GM12878 (cell line): ENCODE data around the gene DDX56. TPM values are rescaled to one million over a fixed set of nuclear protein-coding genes. Genes with fewer than 3 reads are reported as not detected.

ENCODE experiments used
- ATAC-seq: fragments of 200-7000 bp; cut with Tn5 transposase; 3 replicates; pipeline ENCODE4 v1.9.1; 2020; ENCODE audit warnings: mild to moderate bottlenecking, moderate library complexity
- BruUV-seq: library from RNA; stranded (reverse); fragments of 400-500 nt; replicated peaks from 2 replicates; lab custom pipeline; 2021; lab: Mats Ljungman, UMichigan
- CTCF ChIA-PET: fragments of 300-600 bp; sonication (Branson Sonifier 250); formaldehyde crosslinking; extraction: SDS; loops from one replicate; lab custom pipeline; 2021; ENCODE audit warnings: inconsistent platforms; lab: Yijun Ruan, JAX
- POLR2A ChIA-PET: fragments of 350-600 bp; formaldehyde crosslinking; extraction: SDS; loops from one replicate; lab custom pipeline; 2021; ENCODE audit warnings: inconsistent platforms; lab: Charles Lee
- RAD21 ChIA-PET: fragments of 300-600 bp; sonication (Branson Sonifier 250); formaldehyde crosslinking; loops from one replicate; lab custom pipeline; 2023; ENCODE audit warnings: antibody characterized with exemption; ENCODE audit not compliant: unreplicated experiment; lab: Charles Lee
- SMC1A ChIA-PET: fragments of 300-600 bp; sonication (Branson Sonifier 250); formaldehyde crosslinking; loops from one replicate; lab custom pipeline; 2023; ENCODE audit not compliant: unreplicated experiment, uncharacterized antibody; lab: Charles Lee
- DNase-seq: peaks from one replicate; pipeline ENCODE4 v3.0.0-alpha.2; 2011; ENCODE audit warnings: low read depth, low spot score
- FAIRE-seq: peaks from 3 replicates; lab custom pipeline; 2011; peaks lifted over from hg19 to GRCh38; lab: Jason Lieb, UNC
- H2AFZ ChIP-seq: 2 replicates; pipeline ENCODE4 v1.6.0; 2011; ENCODE audit warnings: low read depth, low read length, control low read depth; ENCODE audit not compliant: control insufficient read depth
- H3K27ac ChIP-seq: 2 replicates; pipeline ENCODE4 v1.5.1; 2011; ENCODE audit warnings: control low read depth; ENCODE audit not compliant: control insufficient read depth, insufficient read depth
- H3K27me3 ChIP-seq, 2 experiments: replicated peaks in 1 of 2; 2 replicates each; pipeline versions ENCODE4 v1.6.0 to v1.6.1; 2011; ENCODE audit warnings: low read length in 1 of 2; ENCODE audit not compliant: control insufficient read depth in 2 of 2, insufficient read depth in 2 of 2
- H3K36me3 ChIP-seq, 2 experiments: 2 replicates each; pipeline ENCODE4 v1.5.1; 2011; ENCODE audit warnings: low read length in 1 of 2; ENCODE audit not compliant: control insufficient read depth in 2 of 2, insufficient read depth in 2 of 2
- H3K4me1 ChIP-seq: 2 replicates; pipeline ENCODE4 v1.6.1; 2011; ENCODE audit warnings: mild to moderate bottlenecking, low read length, moderate library complexity, mixed read lengths; ENCODE audit not compliant: control insufficient read depth, insufficient read depth
- H3K4me2 ChIP-seq: 2 replicates; pipeline ENCODE4 v1.6.0; 2011; ENCODE audit warnings: control low read depth; ENCODE audit not compliant: control insufficient read depth, insufficient read depth
- H3K4me3 ChIP-seq: fragments of 200-600 bp; sonication (generic); 2 replicates; pipeline ENCODE4 v1.5.1; 2016
- H3K79me2 ChIP-seq: 2 replicates; pipeline ENCODE4 v1.6.0; 2011; ENCODE audit warnings: low read length; ENCODE audit not compliant: control insufficient read depth, insufficient read depth
- H3K9ac ChIP-seq: 2 replicates; pipeline ENCODE4 v1.8.0; 2011; ENCODE audit warnings: low read length, control low read depth, mixed read lengths; ENCODE audit not compliant: control insufficient read depth, insufficient read depth
- H3K9me3 ChIP-seq: replicated peaks from 3 replicates; pipeline ENCODE4 v1.5.1; 2011; ENCODE audit warnings: mild to moderate bottlenecking, low read length; ENCODE audit not compliant: control insufficient read depth, insufficient read depth
- H4K20me1 ChIP-seq: 2 replicates; pipeline ENCODE4 v1.6.0; 2011; ENCODE audit not compliant: control insufficient read depth, insufficient read depth
- BHLHE40 ChIP-seq, 2 experiments: fragments of 450-650 bp in 1 of 2; IDR thresholded peaks; 2 replicates each; pipeline ENCODE4 v1.6.1; 2011 to 2017; ENCODE audit warnings: low read depth in 2 of 2, borderline replicate concordance in 1 of 2, improper control_type of control experiment in 1 of 2, low read length in 1 of 2, mild to moderate bottlenecking in 1 of 2
- GATAD2B ChIP-seq: fragments of 450-650 bp; conservative IDR thresholded peaks from 2 replicates; pipeline ENCODE4 v1.6.1; 2017; ENCODE audit warnings: low read depth, mild to moderate bottlenecking, moderate library complexity
- JUND ChIP-seq: IDR thresholded peaks from 2 replicates; pipeline ENCODE4 v1.6.1; 2012; ENCODE audit warnings: low read depth, mild to moderate bottlenecking, low read length, improper control_type of control experiment, moderate library complexity
- KDM1A ChIP-seq: fragments of 200-600 bp; sonication (generic); IDR thresholded peaks from 2 replicates; pipeline ENCODE4 v1.6.1; 2016; ENCODE audit warnings: borderline replicate concordance
- MAX ChIP-seq: IDR thresholded peaks from 2 replicates; pipeline ENCODE4 v1.6.1; 2012; ENCODE audit warnings: low read depth, low read length, improper control_type of control experiment
- MTA2 ChIP-seq: fragments of 450-650 bp; IDR thresholded peaks from 2 replicates; pipeline ENCODE4 v1.6.1; 2016; ENCODE audit warnings: low read depth, mild to moderate bottlenecking, moderate library complexity
- NR2C2 ChIP-seq: IDR thresholded peaks from 2 replicates; pipeline ENCODE4 v1.6.1; 2011; ENCODE audit warnings: borderline replicate concordance, low read depth; ENCODE audit not compliant: control insufficient read depth, insufficient read length
- SMAD1 ChIP-seq: fragments of 450-650 bp; IDR thresholded peaks from 2 replicates; pipeline ENCODE4 v1.6.1; 2018; ENCODE audit warnings: mild to moderate bottlenecking, low read depth; ENCODE audit not compliant: partially characterized antibody
- WGBS: methylation state at CpG from one replicate; pipeline ENCODE4 v1.1.6; 2016; ENCODE audit warnings: low lambda C conversion rate; ENCODE audit not compliant: insufficient replicate concordance, insufficient coverage; ENCODE audit errors: missing lambda C conversion rate; 5-methylcytosine and 5-hydroxymethylcytosine counted together
- in situ Hi-C: fragments of 300-500 bp; cut with MboI; formaldehyde crosslinking; loops from 9 replicates; pipeline ENCODE4 v1.14.3; 2018; ENCODE audit warnings: mixed read lengths
- intact Hi-C: fragments of 100-400 bp; cut with micrococcal nuclease; formaldehyde crosslinking; loops from one replicate; pipeline ENCODE4 v1.14.2; 2022; ENCODE audit not compliant: unreplicated experiment
- polyA plus RNA-seq, 11 experiments: library from polyadenylated mRNA; depleted of rRNA in 4 of 11; unstranded in 6 of 11; stranded (reverse) in 5 of 11; fragments of >200 nt; fragmentation: Nextera tagmentation in 4 of 11; fragmentation: Illumina TruSeq in 1 of 11; extraction: Ambion mirVana in 4 of 11; extraction: Trizol in 1 of 11; gene quantifications; 1 replicate in 1 of 11; 2 replicates in 10 of 11; pipeline versions ENCODE4 v1.2.1 to v1.2.3, GENCODE V29; 2011 to 2016; ENCODE audit warnings: inconsistent platforms in 2 of 11, missing spikeins in 2 of 11, low read depth in 1 of 11
- total RNA-seq, 4 experiments: library from RNA; depleted of rRNA in 3 of 4; stranded (reverse); fragments of >200 nt in 3 of 4; fragmentation: Illumina TruSeq in 1 of 4; extraction: Trizol in 1 of 4; gene quantifications; 2 replicates each; pipeline versions ENCODE4 v1.2.1 to v1.2.3, GENCODE V29; 2013 to 2021
- TF ChIP-seq, protein P1 (sequence below): fragments of 450-650 bp; IDR thresholded peaks from 2 replicates; pipeline ENCODE4 v1.6.1; 2016; ENCODE audit warnings: mild to moderate bottlenecking, moderate library complexity, borderline replicate concordance

The DDX56 gene
- total and polyA plus RNA-seq, 10 of the 15 experiments (the other 5 are each of a cell fraction or from before 2014, with no cell fraction given), result 19.8 to 136 (median 81.3) TPM

- TF ChIP-seq, protein P1, sequence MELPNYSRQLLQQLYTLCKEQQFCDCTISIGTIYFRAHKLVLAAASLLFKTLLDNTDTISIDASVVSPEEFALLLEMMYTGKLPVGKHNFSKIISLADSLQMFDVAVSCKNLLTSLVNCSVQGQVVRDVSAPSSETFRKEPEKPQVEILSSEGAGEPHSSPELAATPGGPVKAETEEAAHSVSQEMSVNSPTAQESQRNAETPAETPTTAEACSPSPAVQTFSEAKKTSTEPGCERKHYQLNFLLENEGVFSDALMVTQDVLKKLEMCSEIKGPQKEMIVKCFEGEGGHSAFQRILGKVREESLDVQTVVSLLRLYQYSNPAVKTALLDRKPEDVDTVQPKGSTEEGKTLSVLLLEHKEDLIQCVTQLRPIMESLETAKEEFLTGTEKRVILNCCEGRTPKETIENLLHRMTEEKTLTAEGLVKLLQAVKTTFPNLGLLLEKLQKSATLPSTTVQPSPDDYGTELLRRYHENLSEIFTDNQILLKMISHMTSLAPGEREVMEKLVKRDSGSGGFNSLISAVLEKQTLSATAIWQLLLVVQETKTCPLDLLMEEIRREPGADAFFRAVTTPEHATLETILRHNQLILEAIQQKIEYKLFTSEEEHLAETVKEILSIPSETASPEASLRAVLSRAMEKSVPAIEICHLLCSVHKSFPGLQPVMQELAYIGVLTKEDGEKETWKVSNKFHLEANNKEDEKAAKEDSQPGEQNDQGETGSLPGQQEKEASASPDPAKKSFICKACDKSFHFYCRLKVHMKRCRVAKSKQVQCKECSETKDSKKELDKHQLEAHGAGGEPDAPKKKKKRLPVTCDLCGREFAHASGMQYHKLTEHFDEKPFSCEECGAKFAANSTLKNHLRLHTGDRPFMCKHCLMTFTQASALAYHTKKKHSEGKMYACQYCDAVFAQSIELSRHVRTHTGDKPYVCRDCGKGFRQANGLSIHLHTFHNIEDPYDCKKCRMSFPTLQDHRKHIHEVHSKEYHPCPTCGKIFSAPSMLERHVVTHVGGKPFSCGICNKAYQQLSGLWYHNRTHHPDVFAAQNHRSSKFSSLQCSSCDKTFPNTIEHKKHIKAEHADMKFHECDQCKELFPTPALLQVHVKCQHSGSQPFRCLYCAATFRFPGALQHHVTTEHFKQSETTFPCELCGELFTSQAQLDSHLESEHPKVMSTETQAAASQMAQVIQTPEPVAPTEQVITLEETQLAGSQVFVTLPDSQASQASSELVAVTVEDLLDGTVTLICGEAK, result no peak
Observed at GRCh38 chr7:44565097-44565794, 8.5 kb downstream of the DDX56 start (continued).

GRCh38 chr7:44564606-44565005 is 9.1 kb downstream of the DDX56 start:
- Histone ChIP-seq H3K4me2 (no peak overlapping the region), H3K36me3 (peaks cover 28 to 43% of the 10 kb centered on the region in 2 experiments), H3K4me3 (no peak overlapping the region), H3K27me3 (no peaks in the 10 kb centered on the region), H4K20me1 (peaks cover 2% of the 10 kb centered on the region; the same call in 1 of the 2 replicates), H3K4me1 (no peaks in the 10 kb centered on the region), H3K79me2 (no peaks in the 10 kb centered on the region), H3K9ac (no peak overlapping the region), H3K9me3 (no peaks in the 10 kb centered on the region), H2AFZ (no peak overlapping the region), H3K27ac (no peak overlapping the region)
- no TSS peak for BruUV-seq
- FAIRE-seq, result no peak
- ChIA-PET RAD21 (interaction anchor here (1.1 to 2.8 kb wide), 9 partner anchors 9 to 544 kb away, joined by 3 to 30 read pairs (median 4); partner anchors contain the start of gene DDX56), CTCF (interaction anchor here (0.9 to 3.4 kb wide), 31 partner anchors 10 to 355 kb away, joined by 3 to 33 read pairs (median 4); partner anchors contain the start of genes DDX56, H2AZ2, NUDCD3 and TMED4), SMC1A (interaction anchor here (0.6 to 1.9 kb wide), 14 partner anchors 9 to 323 kb away, joined by 3 to 14 read pairs (median 3); partner anchors contain the start of gene DDX56), POLR2A (interaction anchor here (0.6 to 1.4 kb wide), 2 partner anchors 9 to 14 kb away, joined by 3 read pairs; partner anchors contain the start of gene DDX56)
- intact Hi-C loops, result loop anchor here (1.0 kb wide), 2 partner anchors 216 to 323 kb away; no protein-coding TSS in a partner anchor
- no peak for ATAC-seq
- DNase-seq, result no peak
- in situ Hi-C loops, result no loop called here
- TF ChIP-seq NR2C2 (no peak), KDM1A (no peak), BHLHE40 (IDR thresholded peaks at IDR 0.05; ENCODE audit: borderline replicate concordance in 1 of 2, low read depth in 2 of 2, low read length in 1 of 2) (no peak), SMAD1 (no peak), JUND (no peak), GATAD2B (no peak), MTA2 (no peak), MAX (no peak)
- WGBS, result 98% methylated on average over 2 of the region's 2 CpGs
